Heart left ventricle (tissue), 16 donors: ENCODE results near the gene XXYLT1. TPM values are rescaled to one million over a fixed set of nuclear protein-coding genes. Genes with fewer than 3 reads are reported as not detected.

Source experiments
- ATAC-seq, 4 donors: fragments of 200-7000 bp; cut with Tn5 transposase; one replicate each; pipeline ENCODE4 v1.9.1; 2020 to 2022; ENCODE audit warnings: moderate library complexity in 4 of 4, mild to moderate bottlenecking in 3 of 4, moderate number of reproducible peaks in 1 of 4
- DNase-seq, 5 donors: peaks; one replicate each; pipeline ENCODE4 v3.0.0-alpha.2; 2020
- H3K27ac ChIP-seq, 12 donors: fragments of 200-600 bp; sonication (generic) in 4 of 12; one replicate each; pipeline versions ENCODE4 v1.5.0 to v1.8.0; 2016 to 2022; ENCODE audit warnings: mild to moderate bottlenecking in 2 of 12
- H3K27me3 ChIP-seq, 9 donors: fragments of 200-600 bp; sonication (generic) in 2 of 9; one replicate each; pipeline versions ENCODE4 v1.5.1 to v1.8.0; 2016 to 2022; ENCODE audit warnings: mild to moderate bottlenecking in 3 of 9
- H3K36me3 ChIP-seq, 9 donors: fragments of 200-600 bp; sonication (generic) in 2 of 9; one replicate each; pipeline versions ENCODE4 v1.5.0 to v1.8.0; 2018 to 2022; ENCODE audit warnings: mild to moderate bottlenecking in 2 of 9
- H3K4me1 ChIP-seq, 12 donors: fragments of 200-600 bp; sonication (generic) in 4 of 12; one replicate each; pipeline versions ENCODE4 v1.5.0 to v1.8.0; 2016 to 2022; ENCODE audit warnings: mild to moderate bottlenecking in 3 of 12
- H3K4me3 ChIP-seq, 12 donors: fragments of 200-600 bp; sonication (generic) in 4 of 12; one replicate each; pipeline versions ENCODE4 v1.5.0 to v1.8.0; 2017 to 2022; ENCODE audit warnings: mild to moderate bottlenecking in 9 of 12, moderate library complexity in 4 of 12
- H3K9me3 ChIP-seq, 12 donors: fragments of 200-600 bp; sonication (generic) in 4 of 12; one replicate each; pipeline versions ENCODE4 v1.5.0 to v1.8.0; 2016 to 2022; ENCODE audit warnings: mild to moderate bottlenecking in 1 of 12
- POLR2A ChIP-seq, 2 donors: fragments of 450-650 bp; IDR thresholded peaks; one replicate each; pipeline ENCODE4 v1.6.1; 2017; ENCODE audit warnings: antibody characterized with exemption in 2 of 2, mild to moderate bottlenecking in 2 of 2, moderate library complexity in 2 of 2
- WGBS, 4 donors: extraction: QIAGEN DNeasy Blood & Tissue Kit in 2 of 4; methylation state at CpG; one replicate each; pipeline versions ENCODE4 v1.1.5 to v1.1.7; 2013 to 2018; 5-methylcytosine and 5-hydroxymethylcytosine counted together
- intact Hi-C, 10 donors: fragments of 100-400 bp; cut with DNase I; formaldehyde crosslinking; loops; one replicate each; pipeline versions ENCODE4 v1.11.1 to v1.14.2; 2022
- polyA plus RNA-seq, 2 donors: library from polyadenylated mRNA; stranded (reverse); fragments of 200-250 nt; gene quantifications; one replicate each; pipeline ENCODE4 v1.2.3, GENCODE V29; 2013
- total RNA-seq, 9 donors: library from RNA; depleted of rRNA in 2 of 9; stranded (reverse); fragments of >200 nt in 2 of 9; fragmentation: NEBNext Ultra II Directional in 3 of 9; extraction: Animal tissue kit (Norgen Biotek cat#: 25700) in 3 of 9; gene quantifications; one replicate each; pipeline versions ENCODE4 v1.1.0 to v1.2.4, GENCODE V29; 2016 to 2023
- TF ChIP-seq, protein P1 (sequence below), 12 donors: fragments of 200-600 bp; sonication (generic) in 4 of 12; IDR thresholded peaks; one replicate each; pipeline versions ENCODE4 v1.5.0 to v1.8.0; 2018 to 2022; ENCODE audit warnings: antibody characterized with exemption in 12 of 12, mild to moderate bottlenecking in 5 of 12
- donor health status: ischemic (EF 13 %, LVEDD 7.1; RV severe dilation, severe dysfunction).
- donor health status: healthy with polysubstance abuse.
- donor health status: DM: no; HTN: yes; CAD: no.
- donor health status: DM: no; HTN: no; CAD: no.
- donor health status: ischemic (EF 25% LVEDD 6.9; RV normal size, moderate dysfunction).
- donor health status: ischemic (EF 25% LVEDD 5.7; RV mildly dilated, moderate dysfunction).
- donor health status: healthy.
- donor health status: DM: yes; HTN: yes; CAD: no.
- donor health status: ischemic (EF 35%, LVEDD 5.7; RV mildly dilated, moderate dysfunction).
- donor health status: nonischemic (EF 11% LVEDD 7.7; RV severe dilation, severe dysfunction).
- donor health status: DM: yes; HTN: yes; CAD: no.
- donor health status: PGD.
- donor health status: ischemic (EF 29% LVEDD 5.4; RV normal size, mild dysfunction).
- donor health status: nonischemic (EF 23%, LVEDD 6.1; RV moderate dilation, normal function).

The XXYLT1 gene
- total and polyA plus RNA-seq, 11 donors, result 1.9 to 8.6 (median 4.8) TPM

DNA sequence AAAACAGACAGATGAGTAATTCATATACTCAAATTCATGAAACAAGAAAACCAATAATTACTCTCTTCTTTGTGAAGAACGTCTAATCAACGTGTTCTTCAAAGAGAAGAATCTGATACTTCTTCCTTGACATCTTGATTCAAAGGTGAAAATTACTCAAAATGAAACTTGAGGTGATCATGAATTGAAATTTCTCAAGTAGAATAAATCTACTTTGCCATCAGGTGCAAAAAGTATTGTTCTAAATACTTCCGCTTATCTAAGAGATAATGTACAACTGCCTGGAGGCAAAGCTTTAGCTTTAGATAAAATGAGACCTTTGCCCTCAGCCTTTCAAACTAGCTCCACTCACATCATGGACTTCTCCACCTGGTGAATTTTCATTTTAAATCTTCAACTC lies 13.9 kb upstream of the XXYLT1 start:
- 87 to 91% (median 89%) methylated on average over 3 of the region's 3 CpGs for WGBS, 4 donors
- DNase-seq (no peak), ATAC-seq (no peak)
- Histone ChIP-seq H3K9me3 (no peaks in the 10 kb centered on the region), H3K27me3 (no peaks in the 10 kb centered on the region), H3K4me1 (no peaks in the 10 kb centered on the region), H3K36me3 (peaks cover 0 to 80% (median 73%) of the 10 kb centered on the region in 9 donors), H3K27ac (no peak overlapping the region), H3K4me3 (no peak overlapping the region)
- TF ChIP-seq POLR2A (IDR thresholded peaks at IDR 0.05), result no peak
- TF ChIP-seq, protein P1, sequence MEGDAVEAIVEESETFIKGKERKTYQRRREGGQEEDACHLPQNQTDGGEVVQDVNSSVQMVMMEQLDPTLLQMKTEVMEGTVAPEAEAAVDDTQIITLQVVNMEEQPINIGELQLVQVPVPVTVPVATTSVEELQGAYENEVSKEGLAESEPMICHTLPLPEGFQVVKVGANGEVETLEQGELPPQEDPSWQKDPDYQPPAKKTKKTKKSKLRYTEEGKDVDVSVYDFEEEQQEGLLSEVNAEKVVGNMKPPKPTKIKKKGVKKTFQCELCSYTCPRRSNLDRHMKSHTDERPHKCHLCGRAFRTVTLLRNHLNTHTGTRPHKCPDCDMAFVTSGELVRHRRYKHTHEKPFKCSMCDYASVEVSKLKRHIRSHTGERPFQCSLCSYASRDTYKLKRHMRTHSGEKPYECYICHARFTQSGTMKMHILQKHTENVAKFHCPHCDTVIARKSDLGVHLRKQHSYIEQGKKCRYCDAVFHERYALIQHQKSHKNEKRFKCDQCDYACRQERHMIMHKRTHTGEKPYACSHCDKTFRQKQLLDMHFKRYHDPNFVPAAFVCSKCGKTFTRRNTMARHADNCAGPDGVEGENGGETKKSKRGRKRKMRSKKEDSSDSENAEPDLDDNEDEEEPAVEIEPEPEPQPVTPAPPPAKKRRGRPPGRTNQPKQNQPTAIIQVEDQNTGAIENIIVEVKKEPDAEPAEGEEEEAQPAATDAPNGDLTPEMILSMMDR (IDR thresholded peaks at IDR 0.05), result no peak
- intact Hi-C loops, result no loop called here

DNA sequence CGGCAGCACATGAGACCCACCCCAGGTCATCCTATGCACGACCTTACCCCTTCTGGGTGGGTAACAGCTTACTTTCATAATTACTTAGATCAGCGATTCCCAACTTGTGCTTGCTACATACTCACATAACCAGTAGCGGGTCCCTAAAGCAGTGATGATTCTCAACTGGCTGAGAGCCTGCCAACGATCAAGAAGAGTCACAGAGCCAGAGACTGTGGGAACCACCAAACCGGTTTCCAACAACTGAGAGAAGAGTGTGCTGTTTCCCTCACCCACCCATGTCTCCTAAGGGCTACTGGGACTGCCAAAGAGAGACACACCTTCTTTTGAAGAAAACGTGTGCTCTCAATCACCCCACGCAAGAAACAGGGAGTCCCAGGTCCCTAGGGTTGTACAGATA lies 12.0 kb upstream of the XXYLT1 start:
- Histone ChIP-seq H3K36me3 (peaks cover 0 to 78% (median 67%) of the 10 kb centered on the region in 9 donors), H3K9me3 (no peaks in the 10 kb centered on the region), H3K27ac (no peak overlapping the region), H3K27me3 (no peaks in the 10 kb centered on the region), H3K4me3 (no peak overlapping the region), H3K4me1 (no peaks in the 10 kb centered on the region)
- no peak for ATAC-seq
- TF ChIP-seq POLR2A (IDR thresholded peaks at IDR 0.05), result no peak
- TF ChIP-seq, protein P1 (IDR thresholded peaks at IDR 0.05), result no peak
- no peak for DNase-seq
- intact Hi-C loops, result no loop called here
- WGBS, 4 donors, result 81 to 88% (median 85%) methylated on average over 8 of the region's 8 CpGs

DNA sequence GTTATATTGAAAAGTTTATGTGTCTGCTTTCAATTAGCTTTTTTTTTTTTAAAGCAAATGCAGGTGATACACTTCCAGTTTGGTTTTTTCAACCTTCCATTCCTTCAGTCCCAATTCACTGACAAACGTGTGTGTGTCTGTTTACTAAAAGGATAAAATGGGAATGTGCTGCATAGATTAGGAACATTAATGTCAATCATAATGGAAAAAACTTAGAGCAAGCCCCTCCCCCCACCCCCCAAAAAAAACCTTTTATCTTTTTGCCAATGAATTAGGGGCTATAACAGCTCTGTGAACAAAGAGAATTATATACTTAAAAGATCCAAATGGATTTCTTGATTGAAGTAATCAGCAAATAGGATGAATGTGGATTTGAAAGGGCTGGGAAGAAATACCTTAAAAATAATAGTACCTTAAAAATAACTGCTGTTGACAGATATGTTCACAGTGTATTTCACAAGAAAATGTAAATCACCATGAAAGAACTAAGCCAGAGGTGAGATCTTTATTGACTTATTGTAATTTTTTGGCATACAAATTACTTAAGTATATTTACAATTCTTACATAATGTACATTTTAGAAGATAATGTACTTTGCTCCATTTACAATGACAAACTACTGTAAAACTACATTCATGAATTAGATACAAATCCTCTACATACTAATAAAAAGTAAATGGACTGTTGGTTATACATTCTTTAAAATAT lies 3.5 kb upstream of the XXYLT1 start:
- Histone ChIP-seq H3K4me3 (no peak overlapping the region), H3K27me3 (no peaks in the 10 kb centered on the region), H3K9me3 (no peaks in the 10 kb centered on the region), H3K27ac (no peak overlapping the region), H3K4me1 (peaks cover 0 to 19% (median 13%) of the 10 kb centered on the region in 12 donors), H3K36me3 (peaks cover 0 to 34% (median 24%) of the 10 kb centered on the region in 9 donors)
- intact Hi-C loops, result loop anchor here in 5 of 10 donors (5.0 to 10.0 kb wide), 3 partner anchors 168 to 248 kb away; partner anchors contain the start of gene ACAP2 (in 4 of the 5)
- ATAC-seq (no peak), DNase-seq (no peak)
- WGBS, 4 donors, result 23 to 37% (median 27%) methylated on average over 1 of the region's 1 CpG
- TF ChIP-seq, protein P1 (IDR thresholded peaks at IDR 0.05), result no peak
- TF ChIP-seq POLR2A (IDR thresholded peaks at IDR 0.05), result no peak

DNA sequence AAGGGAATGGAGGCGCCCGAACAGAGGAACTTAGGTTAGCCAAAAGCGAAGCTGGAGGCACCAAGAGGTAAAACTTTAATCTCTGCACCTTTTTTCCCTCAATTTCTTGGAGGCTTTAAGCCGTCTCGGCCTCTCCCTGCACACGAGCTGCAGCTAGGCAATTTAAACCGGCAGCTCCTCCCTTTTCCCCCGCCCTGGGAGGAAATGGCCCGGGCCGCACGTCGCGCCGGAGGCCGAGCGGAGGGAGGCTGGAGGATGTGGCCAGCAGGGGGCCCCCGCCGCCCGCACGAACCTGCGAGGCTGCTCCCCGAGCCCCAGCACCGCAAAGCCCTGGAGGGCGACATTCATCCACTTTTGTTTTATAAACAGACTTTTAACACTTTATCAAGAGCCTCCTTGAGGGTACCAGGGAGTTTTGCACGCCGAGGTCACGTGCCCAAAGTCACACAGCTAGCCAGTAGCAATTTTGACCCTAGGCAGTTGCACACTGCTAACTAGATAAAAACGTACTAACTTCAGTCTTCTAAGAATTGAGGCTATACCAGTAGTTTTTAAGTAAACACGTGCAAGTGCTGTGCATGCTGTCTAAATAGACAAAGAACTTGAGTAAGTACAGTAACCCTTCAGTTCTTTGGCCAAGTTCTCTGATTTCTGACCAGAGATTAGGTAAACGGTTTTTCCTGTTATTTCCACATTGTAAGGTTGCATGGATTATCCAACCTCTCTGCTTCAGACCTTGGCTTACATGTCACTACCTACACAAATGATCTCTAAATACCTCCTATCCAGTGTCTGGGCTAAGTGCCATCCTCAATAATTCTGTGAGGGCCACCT lies 668 bp upstream of the XXYLT1 start:
- H3K36me3 ChIP-seq, result peaks cover 0 to 19% (median 1%) of the 10 kb centered on the region in 9 donors
- H3K9me3 ChIP-seq, result no peaks in the 10 kb centered on the region
- H3K4me3 ChIP-seq, result peak overlapping the region; percentile 61 to 98 (median 86)
- intact Hi-C loops, result loop anchor here (1.0 to 10.0 kb wide), 5 partner anchors 171 to 251 kb away; partner anchors contain the start of gene ACAP2 (in 4 of the 10)
- 1 to 2% (median 1%) methylated on average over 13 to 30 of the region's 30 CpGs for WGBS, 4 donors
- peaks cover 0 to 28% (median 16%) of the 10 kb centered on the region in 12 donors for H3K4me1 ChIP-seq
- no peaks in the 10 kb centered on the region for H3K27me3 ChIP-seq
- peak; percentile 85 to 93 (median 87) for ATAC-seq
- TF ChIP-seq, protein P1 (IDR thresholded peaks at IDR 0.05), result peak; percentile 93 to 99 (median 96)
- TF ChIP-seq POLR2A (IDR thresholded peaks at IDR 0.05), result no peak
- H3K27ac ChIP-seq, result peak overlapping the region; percentile 51 to 96 (median 90)
- DNase-seq, result peak; percentile 88 to 95 (median 90)
